GM23248 (cell line): Measurements from ENCODE around the gene SLC13A3.

Source experiments
- EZH2 ChIP-seq: fragments of 200-600 bp; sonication (generic); IDR thresholded peaks from 2 replicates; pipeline ENCODE4 v1.6.1; 2018; ENCODE audit warnings: antibody characterized with exemption, mild to moderate bottlenecking; ENCODE audit not compliant: insufficient read depth, poor library complexity, severe bottlenecking
- EZH2phosphoT487 ChIP-seq: fragments of 200-600 bp; sonication (generic); IDR thresholded peaks from 2 replicates; pipeline ENCODE4 v1.6.1; 2018; ENCODE audit warnings: antibody characterized with exemption, moderate library complexity, mild to moderate bottlenecking, low read depth; ENCODE audit not compliant: insufficient read depth

DNA sequence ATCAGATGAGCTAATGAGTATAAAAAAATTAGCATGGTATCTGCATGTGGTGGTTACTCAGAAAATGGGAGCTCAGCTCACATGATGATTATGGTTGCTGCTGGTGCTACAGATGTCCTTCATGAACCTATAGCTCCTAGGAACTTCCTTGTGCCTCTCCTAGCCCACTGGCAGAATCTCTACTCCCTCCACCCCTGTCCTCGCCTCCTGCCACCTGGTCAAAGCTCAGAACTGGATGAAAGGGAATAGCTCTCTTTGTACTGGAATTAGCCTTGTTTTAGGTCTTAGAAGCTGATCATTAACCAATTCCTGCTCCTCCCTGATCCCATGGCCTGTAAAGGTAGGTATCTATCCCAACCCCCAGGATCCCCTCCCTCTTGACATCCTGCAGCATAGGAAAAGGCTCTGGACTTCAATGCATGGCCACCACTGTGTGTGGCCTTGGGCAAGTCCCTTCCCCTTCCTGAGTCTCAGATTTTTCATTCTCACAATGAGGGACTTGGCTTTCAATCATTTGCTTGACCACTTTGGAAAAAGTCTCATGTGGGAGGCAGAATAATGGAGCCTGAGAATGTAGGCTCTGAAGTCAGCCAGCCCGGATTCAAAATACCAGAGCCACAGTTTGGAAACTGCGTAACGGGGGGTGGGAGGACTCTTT is 43.9 kb downstream of the SLC13A3 start:
- TF ChIP-seq EZH2 (no peak), EZH2phosphoT487 (no peak)
